Esophagus muscularis mucosa (tissue), 4 donors: Measurements from ENCODE around the gene OR9G4. TPM values are rescaled to one million over a fixed set of nuclear protein-coding genes. Genes with fewer than 3 reads are reported as not detected.

Experiments used
- DNase-seq: peaks from one replicate; pipeline ENCODE4 v3.0.0-alpha.2; 2017; ENCODE audit errors: extremely low spot score
- H3K27ac ChIP-seq, 4 donors: fragments of 200-600 bp; sonication (generic); replicated peaks in 1 of 4; 1 replicate in 3 of 4; 2 replicates in 1 of 4; pipeline ENCODE4 v1.5.1; 2016 to 2019; ENCODE audit warnings: mild to moderate bottlenecking in 1 of 4
- H3K27me3 ChIP-seq, 4 donors: fragments of 200-600 bp; sonication (generic); one replicate each; pipeline versions ENCODE4 v1.5.1 to v1.6.0; 2016 to 2019
- H3K36me3 ChIP-seq, 4 donors: fragments of 200-600 bp; sonication (generic); one replicate each; pipeline ENCODE4 v1.5.1; 2016 to 2019
- H3K4me1 ChIP-seq, 4 donors: fragments of 200-600 bp; sonication (generic); one replicate each; pipeline ENCODE4 v1.5.1; 2016 to 2019
- H3K4me3 ChIP-seq, 4 donors: fragments of 200-600 bp; sonication (generic); 1 replicate in 2 of 4; 2 replicates in 2 of 4; pipeline ENCODE4 v1.5.1; 2016 to 2019; ENCODE audit warnings: mild to moderate bottlenecking in 4 of 4, moderate library complexity in 1 of 4
- H3K9me3 ChIP-seq, 4 donors: fragments of 200-600 bp; sonication (generic); 1 replicate in 3 of 4; 2 replicates in 1 of 4; pipeline ENCODE4 v1.5.1; 2016 to 2019
- EP300 ChIP-seq: sonication (generic); formaldehyde crosslinking; IDR thresholded peaks from one replicate; pipeline ENCODE4 v1.6.1; 2017; ENCODE audit warnings: antibody characterized with exemption
- POLR2A ChIP-seq: fragments of 450-650 bp; IDR thresholded peaks from one replicate; pipeline ENCODE4 v1.6.1; 2017; ENCODE audit warnings: antibody characterized with exemption, moderate library complexity, mild to moderate bottlenecking, low read depth
- POLR2AphosphoS5 ChIP-seq, 2 donors: sonication (generic); formaldehyde crosslinking; IDR thresholded peaks; one replicate each; pipeline ENCODE4 v1.6.1; 2017; ENCODE audit warnings: antibody characterized with exemption in 2 of 2
- WGBS: methylation state at CpG from one replicate; pipeline ENCODE4 v1.1.5; 2018; 5-methylcytosine and 5-hydroxymethylcytosine counted together
- intact Hi-C: fragments of 100-400 bp; cut with DNase I; formaldehyde crosslinking; loops from one replicate; pipeline ENCODE4 v1.15.1; 2023
- small RNA-seq, 3 donors: library from RNA; depleted of rRNA; stranded (forward); fragments of <200 nt; gene quantifications; one replicate each; pipeline ENCODE3, GENCODE V24; 2016
- total RNA-seq, 4 donors: library from RNA; depleted of rRNA; stranded (reverse); fragments of >200 nt; gene quantifications; one replicate each; pipeline versions ENCODE4 v1.1.0 to v1.2.1, GENCODE V29; 2016
- TF ChIP-seq, protein P1 (sequence below), 3 experiments: fragments of 200-600 bp in 2 of 3; fragments of 450-650 bp in 1 of 3; sonication (generic) in 2 of 3; IDR thresholded peaks; one replicate each; pipeline ENCODE4 v1.5.1; 2017 to 2019; ENCODE audit warnings: antibody characterized with exemption in 3 of 3, mild to moderate bottlenecking in 2 of 3, moderate library complexity in 1 of 3

The OR9G4 gene
- total RNA-seq, 4 donors from 2014 or later, result not detected

GRCh38 chr11:56700914-56701485 is 47.5 kb downstream of the OR9G4 start:
- H3K36me3 ChIP-seq, result no peaks in the 10 kb centered on the region
- H3K9me3 ChIP-seq, result no peaks in the 10 kb centered on the region
- no peak overlapping the region for H3K27ac ChIP-seq
- intact Hi-C loops, result no loop called here
- TF ChIP-seq POLR2AphosphoS5 (IDR thresholded peaks at IDR 0.05), result no peak
- TF ChIP-seq EP300, result no peak
- WGBS, result 56% methylated on average over 8 of the region's 8 CpGs
- H3K27me3 ChIP-seq, result no peaks in the 10 kb centered on the region
- no peaks in the 10 kb centered on the region for H3K4me1 ChIP-seq
- DNase-seq, result no peak
- H3K4me3 ChIP-seq, result no peak overlapping the region

- no peaks in the 10 kb centered on the region for H3K9me3 ChIP-seq
- no peaks in the 10 kb centered on the region for H3K36me3 ChIP-seq
- no peaks in the 10 kb centered on the region for H3K27me3 ChIP-seq
- H3K4me3 ChIP-seq, result no peak overlapping the region
- WGBS, result 56% methylated on average over 10 of the region's 10 CpGs
- TF ChIP-seq, protein P1, sequence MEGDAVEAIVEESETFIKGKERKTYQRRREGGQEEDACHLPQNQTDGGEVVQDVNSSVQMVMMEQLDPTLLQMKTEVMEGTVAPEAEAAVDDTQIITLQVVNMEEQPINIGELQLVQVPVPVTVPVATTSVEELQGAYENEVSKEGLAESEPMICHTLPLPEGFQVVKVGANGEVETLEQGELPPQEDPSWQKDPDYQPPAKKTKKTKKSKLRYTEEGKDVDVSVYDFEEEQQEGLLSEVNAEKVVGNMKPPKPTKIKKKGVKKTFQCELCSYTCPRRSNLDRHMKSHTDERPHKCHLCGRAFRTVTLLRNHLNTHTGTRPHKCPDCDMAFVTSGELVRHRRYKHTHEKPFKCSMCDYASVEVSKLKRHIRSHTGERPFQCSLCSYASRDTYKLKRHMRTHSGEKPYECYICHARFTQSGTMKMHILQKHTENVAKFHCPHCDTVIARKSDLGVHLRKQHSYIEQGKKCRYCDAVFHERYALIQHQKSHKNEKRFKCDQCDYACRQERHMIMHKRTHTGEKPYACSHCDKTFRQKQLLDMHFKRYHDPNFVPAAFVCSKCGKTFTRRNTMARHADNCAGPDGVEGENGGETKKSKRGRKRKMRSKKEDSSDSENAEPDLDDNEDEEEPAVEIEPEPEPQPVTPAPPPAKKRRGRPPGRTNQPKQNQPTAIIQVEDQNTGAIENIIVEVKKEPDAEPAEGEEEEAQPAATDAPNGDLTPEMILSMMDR (IDR thresholded peaks at IDR 0.05), result no peak
- TF ChIP-seq POLR2A (no peak), EP300 (no peak), POLR2AphosphoS5 (IDR thresholded peaks at IDR 0.05) (no peak)
- H3K4me1 ChIP-seq, result no peaks in the 10 kb centered on the region
- intact Hi-C loops, result no loop called here
- H3K27ac ChIP-seq, result no peak overlapping the region
- DNase-seq, result no peak
Measured at GRCh38 chr11:56700242-56700913, 48.1 kb downstream of the OR9G4 start.

GRCh38 chr11:56698795-56699194 is 49.7 kb downstream of the OR9G4 start, which contains the start of gene OR9G1:
Gene OR9G1 (plus strand): TSS chr11:56699095. CDS start chr11:56700388, 1,293 bp downstream.
- TF ChIP-seq POLR2A (no peak), POLR2AphosphoS5 (IDR thresholded peaks at IDR 0.05) (no peak), EP300 (no peak)
- TF ChIP-seq, protein P1 (IDR thresholded peaks at IDR 0.05), result no peak
- no peaks in the 10 kb centered on the region for H3K9me3 ChIP-seq
- intact Hi-C loops, result no loop called here
- no peaks in the 10 kb centered on the region for H3K36me3 ChIP-seq
- H3K27me3 ChIP-seq, result no peaks in the 10 kb centered on the region
- H3K4me1 ChIP-seq, result no peaks in the 10 kb centered on the region
- DNase-seq, result no peak
- no peak within 1 kb of the TSS for H3K4me3 ChIP-seq
- 83% methylated on average over 1 of the region's 1 CpG for WGBS
- no peak within 1 kb of the TSS for H3K27ac ChIP-seq

DNA sequence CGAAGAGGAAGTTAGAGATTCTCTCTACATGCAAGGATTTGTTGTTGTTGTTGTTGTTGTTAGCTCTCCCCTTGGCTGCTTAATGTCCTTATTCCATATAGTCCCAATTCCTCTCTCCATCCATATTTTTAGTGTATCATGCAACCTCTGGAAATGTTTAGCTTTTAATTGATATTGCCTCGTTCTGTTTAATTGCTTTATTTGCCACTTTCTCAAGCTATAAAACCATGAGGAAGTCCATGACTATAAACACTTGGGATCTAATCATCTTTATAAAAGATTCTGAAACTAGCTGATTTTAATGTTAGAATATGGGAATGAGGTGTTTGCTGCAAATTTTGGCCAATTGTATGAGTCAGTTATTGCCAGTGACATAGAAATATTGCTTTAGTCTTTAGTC is 55.1 kb downstream of the OR9G4 start:
- intact Hi-C loops, result no loop called here
- H3K36me3 ChIP-seq, result no peaks in the 10 kb centered on the region
- H3K27ac ChIP-seq, result no peak overlapping the region
- no peaks in the 10 kb centered on the region for H3K27me3 ChIP-seq
- 86% methylated on average over 2 of the region's 2 CpGs for WGBS
- no peaks in the 10 kb centered on the region for H3K9me3 ChIP-seq
- H3K4me1 ChIP-seq, result no peaks in the 10 kb centered on the region
- no peak overlapping the region for H3K4me3 ChIP-seq
- TF ChIP-seq POLR2AphosphoS5 (IDR thresholded peaks at IDR 0.05) (no peak), EP300 (no peak), POLR2A (no peak)
- TF ChIP-seq, protein P1 (IDR thresholded peaks at IDR 0.05), result no peak
- DNase-seq, result no peak

Small RNA genes within 50 kb of the gene (small RNA-seq; reads per million reads assigned to genes)
- 0 reads per million in 3 donors for gene AP001803.1
- 0 reads per million in 3 donors for gene MIR6128

Other genes starting within 250 kb of the OR9G4 start
- not detected for gene OR5M11, start 205.4 kb downstream of the OR9G4 start, total RNA-seq
- gene OR5M10, start 171.0 kb downstream of the OR9G4 start, total RNA-seq, result not detected
- gene OR5M1, start 133.8 kb downstream of the OR9G4 start, total RNA-seq, result not detected
- not detected for gene OR5AP2, start 106.3 kb downstream of the OR9G4 start, total RNA-seq
- gene OR5AR1, start 85.0 kb downstream of the OR9G4 start, total RNA-seq, result not detected
- not detected for gene OR9G1, start 49.6 kb downstream of the OR9G4 start, total RNA-seq
- gene OR5AK2, start 240.2 kb upstream of the OR9G4 start, total RNA-seq, result not detected